Neural progenitor cell (in vitro differentiated cells): ENCODE results near the gene CEACAM16. TPM values are rescaled to one million over a fixed set of nuclear protein-coding genes. Genes with fewer than 3 reads are reported as not detected.
A peak's percentile ranks its signal among the peaks of the same experiment; 100 is the strongest.

Experiments
- DNase-seq: peaks from one replicate; pipeline ENCODE4 v3.0.0-alpha.2; 2016; ENCODE audit warnings: low spot score
- H2AFZ ChIP-seq: fragments of 200-600 bp; sonication (generic); replicated peaks from 2 replicates; pipeline ENCODE4 v1.6.1; 2016; ENCODE audit warnings: antibody characterized with exemption
- H3F3A ChIP-seq: fragments of 200-600 bp; sonication (generic); 2 replicates; pipeline ENCODE4 v1.6.1; 2016; ENCODE audit warnings: antibody characterized with exemption, low read depth
- H3K27ac ChIP-seq: fragments of 200-600 bp; sonication (generic); 2 replicates; pipeline ENCODE4 v1.5.1; 2016; ENCODE audit warnings: mild to moderate bottlenecking
- H3K27me3 ChIP-seq: fragments of 200-600 bp; sonication (generic); 2 replicates; pipeline ENCODE4 v1.6.1; 2016; ENCODE audit warnings: mild to moderate bottlenecking, moderate library complexity
- H3K36me3 ChIP-seq: fragments of 200-600 bp; sonication (generic); 2 replicates; pipeline ENCODE4 v1.5.1; 2016
- H3K4me1 ChIP-seq: fragments of 200-600 bp; sonication (generic); 2 replicates; pipeline ENCODE4 v1.6.1; 2016; ENCODE audit warnings: mixed run types
- H3K4me2 ChIP-seq: fragments of 200-600 bp; sonication (generic); 2 replicates; pipeline ENCODE4 v1.6.1; 2016
- H3K4me3 ChIP-seq: fragments of 200-600 bp; sonication (generic); 2 replicates; pipeline ENCODE4 v1.5.1; 2016
- H3K79me2 ChIP-seq: fragments of 200-600 bp; sonication (generic); 2 replicates; pipeline ENCODE4 v1.6.1; 2016; ENCODE audit warnings: low read depth
- H3K9ac ChIP-seq: fragments of 200-600 bp; sonication (generic); 2 replicates; pipeline ENCODE4 v1.6.1; 2016
- H3K9me3 ChIP-seq: fragments of 200-600 bp; sonication (generic); 2 replicates; pipeline ENCODE4 v1.5.1; 2016; ENCODE audit warnings: low read depth
- H4K20me1 ChIP-seq: fragments of 200-600 bp; sonication (generic); 2 replicates; pipeline ENCODE4 v1.6.1; 2016; ENCODE audit warnings: low read depth
- H3K27ac Mint-ChIP-seq: 3 replicates; pipeline ENCODE4 v1.8.0; 2021; ENCODE audit warnings: mixed read lengths
- H3K27me3 Mint-ChIP-seq: 2 replicates; pipeline ENCODE4 v1.8.0; 2022; ENCODE audit warnings: low read depth, mild to moderate bottlenecking, inconsistent platforms, moderate library complexity, mixed read lengths; ENCODE audit not compliant: insufficient read depth
- H3K36me3 Mint-ChIP-seq: 3 replicates; pipeline ENCODE4 v1.8.0; 2021; ENCODE audit warnings: mixed read lengths
- H3K4me1 Mint-ChIP-seq: 3 replicates; pipeline ENCODE4 v1.8.0; 2021; ENCODE audit warnings: mixed read lengths
- H3K4me3 Mint-ChIP-seq: 3 replicates; pipeline ENCODE4 v1.8.0; 2021; ENCODE audit warnings: mild to moderate bottlenecking, moderate library complexity, mixed read lengths
- H3K9me3 Mint-ChIP-seq: 3 replicates; pipeline ENCODE4 v1.8.0; 2020; ENCODE audit warnings: mixed read lengths
- CTCF ChIP-seq: fragments of 200-600 bp; sonication (generic); IDR thresholded peaks from 2 replicates; pipeline ENCODE4 v1.5.1; 2017; ENCODE audit warnings: antibody characterized with exemption, mild to moderate bottlenecking
- EZH2 ChIP-seq: fragments of 200-600 bp; sonication (generic); IDR thresholded peaks from 2 replicates; pipeline ENCODE4 v1.6.1; 2017; ENCODE audit warnings: antibody characterized with exemption, mild to moderate bottlenecking, moderate library complexity
- EZH2phosphoT487 ChIP-seq: fragments of 200-600 bp; sonication (generic); IDR thresholded peaks from 2 replicates; pipeline ENCODE4 v1.6.1; 2017; ENCODE audit warnings: antibody characterized with exemption
- total RNA-seq: library from RNA; depleted of rRNA; stranded (reverse); fragments of >200 nt; gene quantifications from 2 replicates; pipeline ENCODE4 v1.2.3, GENCODE V29; 2015; ENCODE audit warnings: low replicate concordance

The CEACAM16 gene
- total RNA-seq, 1 donor from 2014 or later, result not detected

- Histone ChIP-seq H3K4me2 (no peak overlapping the region), H3K4me1 (no peaks in the 10 kb centered on the region), H3K27me3 (peaks cover 67% of the 10 kb centered on the region), H3F3A (peaks cover 6% of the 10 kb centered on the region), H3K79me2 (no peaks in the 10 kb centered on the region), H3K9ac (no peak overlapping the region), H3K27ac (no peak overlapping the region), H4K20me1 (peaks cover 11% of the 10 kb centered on the region), H3K9me3 (no peaks in the 10 kb centered on the region), H3K36me3 (no peaks in the 10 kb centered on the region), H2AFZ (no peak overlapping the region), H3K4me3 (no peak overlapping the region)
- TF ChIP-seq EZH2phosphoT487, result no peak
- TF ChIP-seq EZH2, result no peak
- no peak for TF ChIP-seq CTCF
- Mint-ChIP-seq H3K9me3 (no peaks in the 10 kb centered on the region), H3K4me1 (peaks cover 18% of the 10 kb centered on the region), H3K27me3 (peaks cover 51% of the 10 kb centered on the region), H3K36me3 (no peaks in the 10 kb centered on the region), H3K4me3 (peak overlapping the region; percentile 49), H3K27ac (no peak overlapping the region)
- DNase-seq, result no peak
Measured at GRCh38 chr19:44745887-44746600, 47.1 kb downstream of the CEACAM16 start.

- H3K27me3 ChIP-seq, result peaks cover 72% of the 10 kb centered on the region
Measured at GRCh38 chr19:44746616-44746945, 47.6 kb downstream of the CEACAM16 start.

GRCh38 chr19:44746946-44747738 lies 48.2 kb downstream of the CEACAM16 start:
- Histone ChIP-seq H3K9ac (no peak overlapping the region), H2AFZ (no peak overlapping the region)

More at GRCh38 chr19:44746616-44746945, 47.6 kb downstream of the CEACAM16 start:
- H3K9me3 ChIP-seq, result no peaks in the 10 kb centered on the region
- H2AFZ ChIP-seq, result no peak overlapping the region
- no peak overlapping the region for H3K9ac ChIP-seq
- Mint-ChIP-seq H3K4me1 (peaks cover 18% of the 10 kb centered on the region), H3K27me3 (peaks cover 56% of the 10 kb centered on the region), H3K9me3 (no peaks in the 10 kb centered on the region), H3K27ac (no peak overlapping the region), H3K36me3 (no peaks in the 10 kb centered on the region), H3K4me3 (peak overlapping the region; percentile 79)
- TF ChIP-seq EZH2phosphoT487, result no peak
- no peak for TF ChIP-seq CTCF
- no peak for TF ChIP-seq EZH2
- H3K4me1 ChIP-seq, result no peaks in the 10 kb centered on the region
- H3K79me2 ChIP-seq, result no peaks in the 10 kb centered on the region
- no peak overlapping the region for H3K27ac ChIP-seq
- H3K36me3 ChIP-seq, result no peaks in the 10 kb centered on the region
- DNase-seq, result no peak
- H3K4me2 ChIP-seq, result no peak overlapping the region
- H4K20me1 ChIP-seq, result peaks cover 11% of the 10 kb centered on the region
- no peak overlapping the region for H3K4me3 ChIP-seq
- H3F3A ChIP-seq, result peaks cover 6% of the 10 kb centered on the region

More at GRCh38 chr19:44746946-44747738, 48.2 kb downstream of the CEACAM16 start:
- H3K36me3 ChIP-seq, result no peaks in the 10 kb centered on the region
- H3F3A ChIP-seq, result peaks cover 6% of the 10 kb centered on the region
- no peaks in the 10 kb centered on the region for H3K4me1 ChIP-seq
- Mint-ChIP-seq H3K4me3 (peak overlapping the region; percentile 85), H3K27me3 (peaks cover 58% of the 10 kb centered on the region), H3K4me1 (peaks cover 18% of the 10 kb centered on the region), H3K9me3 (no peaks in the 10 kb centered on the region), H3K36me3 (no peaks in the 10 kb centered on the region), H3K27ac (no peak overlapping the region)
- H3K27ac ChIP-seq, result no peak overlapping the region
- H3K9me3 ChIP-seq, result no peaks in the 10 kb centered on the region
- DNase-seq, result peak; percentile 82
- H3K4me2 ChIP-seq, result peak overlapping the region; percentile 82
- peaks cover 11% of the 10 kb centered on the region for H4K20me1 ChIP-seq
- H3K4me3 ChIP-seq, result peak overlapping the region; percentile 46
- peaks cover 78% of the 10 kb centered on the region for H3K27me3 ChIP-seq
- TF ChIP-seq EZH2 (peak; percentile 78), EZH2phosphoT487 (no peak)
- H3K79me2 ChIP-seq, result no peaks in the 10 kb centered on the region
